Activated gamma-delta T cell treated with anti-CD3 and anti-CD28 coated beads, Interleukin-2, amount 50 U/mL, for 16 hours (primary cell): ENCODE data around the gene FOLR2.

Experiments
- DNase-seq: peaks from one replicate; pipeline ENCODE4 v3.0.0-alpha.2; 2020; ENCODE audit warnings: low read depth

Gene FOLR2

DNA sequence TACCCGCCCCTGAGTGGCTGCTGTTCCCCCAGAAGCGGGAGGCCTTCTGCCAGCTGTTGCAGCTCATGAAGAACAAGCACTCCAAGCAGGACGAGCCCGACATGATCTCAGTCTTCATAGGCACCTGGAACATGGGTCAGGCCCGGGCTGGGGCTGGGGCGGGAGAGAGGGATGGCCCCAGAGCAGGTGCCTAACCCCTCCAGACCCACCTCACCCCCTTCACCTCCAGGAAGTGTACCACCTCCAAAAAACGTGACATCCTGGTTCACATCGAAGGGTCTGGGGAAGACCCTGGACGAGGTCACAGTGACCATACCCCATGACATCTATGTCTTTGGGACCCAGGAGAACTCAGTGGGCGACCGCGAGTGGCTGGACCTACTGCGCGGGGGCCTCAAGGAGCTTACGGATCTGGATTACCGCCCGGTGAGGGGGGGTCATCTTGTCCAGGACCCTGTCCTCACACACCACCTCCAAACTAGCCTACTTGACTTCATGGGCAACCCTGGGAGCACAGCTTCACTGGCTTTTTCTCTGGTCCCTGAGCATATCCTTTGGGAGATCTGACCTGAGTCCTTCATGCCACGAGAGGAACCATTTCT is 14.3 kb downstream of the FOLR2 start:
- DNase-seq: no peak

DNA sequence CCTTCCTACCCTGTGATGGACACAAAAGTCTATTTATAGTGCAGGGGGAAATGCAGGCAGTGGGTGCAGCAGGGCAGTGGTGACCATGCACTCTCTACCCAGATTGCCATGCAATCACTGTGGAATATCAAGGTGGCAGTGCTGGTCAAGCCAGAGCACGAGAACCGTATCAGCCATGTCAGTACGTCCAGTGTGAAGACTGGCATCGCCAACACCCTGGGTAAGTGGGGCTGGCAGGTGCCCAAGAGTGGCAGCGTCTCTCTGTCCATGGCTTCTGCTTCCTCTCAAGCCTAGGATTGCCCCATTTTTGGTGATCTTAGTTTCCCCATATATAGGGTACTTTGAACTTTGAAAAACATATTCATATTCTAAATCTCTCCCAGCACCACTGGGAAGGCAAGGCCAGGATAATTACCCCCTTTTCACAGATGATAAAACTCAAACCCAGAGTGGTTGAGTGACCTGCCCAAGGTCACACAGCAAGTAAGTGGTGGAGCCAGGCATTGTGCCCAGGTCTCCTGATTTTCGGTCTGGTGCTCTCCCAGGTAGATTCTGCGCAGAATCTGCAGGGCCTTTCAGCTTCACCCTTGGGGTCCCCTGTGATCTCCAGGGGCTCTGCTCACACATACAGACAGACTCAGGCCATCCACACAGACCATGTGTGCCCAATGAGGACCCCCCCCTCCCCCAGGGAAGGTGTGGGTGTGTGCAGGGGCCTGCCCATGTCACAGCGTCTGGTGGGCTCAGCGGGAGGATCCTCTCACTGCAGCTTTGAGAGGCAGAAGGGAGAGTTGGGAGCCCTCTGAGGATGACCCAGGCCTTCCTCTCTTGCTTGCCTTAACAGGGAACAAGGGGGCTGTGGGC is 15.0 kb downstream of the FOLR2 start:
- DNase-seq: no peak

DNA sequence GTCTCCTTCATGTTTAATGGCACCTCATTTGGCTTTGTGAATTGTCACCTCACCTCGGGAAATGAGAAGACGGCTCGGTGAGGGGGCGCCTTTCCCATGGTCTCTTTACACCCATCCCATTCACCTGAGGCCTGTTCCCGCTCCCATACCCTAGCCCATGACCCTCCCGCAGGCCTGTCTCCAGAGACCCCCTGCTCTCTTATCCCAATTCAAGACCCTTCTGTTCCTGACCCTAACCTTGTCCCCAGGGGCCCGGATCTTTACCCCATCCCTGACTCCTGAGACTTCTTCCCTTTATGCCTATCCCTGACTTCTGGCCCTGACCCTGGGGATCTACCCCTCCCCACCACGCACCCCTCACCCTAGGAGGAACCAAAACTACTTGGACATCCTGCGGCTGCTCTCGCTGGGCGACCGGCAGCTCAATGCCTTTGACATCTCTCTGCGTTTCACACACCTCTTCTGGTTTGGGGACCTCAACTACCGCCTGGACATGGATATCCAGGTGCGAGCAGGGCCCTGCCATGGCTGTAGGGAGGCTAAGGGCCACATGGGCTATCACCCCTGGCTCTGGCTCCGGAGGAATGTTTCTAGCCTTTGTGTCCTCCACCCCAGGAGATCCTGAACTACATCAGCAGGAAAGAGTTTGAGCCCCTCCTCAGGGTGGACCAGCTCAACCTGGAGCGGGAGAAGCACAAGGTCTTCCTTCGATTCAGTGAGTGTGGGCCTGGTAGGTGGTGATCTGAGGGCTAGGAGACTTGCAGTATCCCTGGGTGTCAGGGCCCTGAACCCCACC is 15.9 kb downstream of the FOLR2 start:
- DNase-seq: no peak

GRCh38 chr11:72233056-72233772 is 16.6 kb downstream of the FOLR2 start:
- DNase-seq: no peak

GRCh38 chr11:72233773-72234513 is 17.3 kb downstream of the FOLR2 start:
- DNase-seq: no peak

- no peak for DNase-seq
Observed at GRCh38 chr11:72234514-72234830, 17.9 kb downstream of the FOLR2 start.

- DNase-seq: no peak
Observed at GRCh38 chr11:72234920-72235319, 18.3 kb downstream of the FOLR2 start.

DNA sequence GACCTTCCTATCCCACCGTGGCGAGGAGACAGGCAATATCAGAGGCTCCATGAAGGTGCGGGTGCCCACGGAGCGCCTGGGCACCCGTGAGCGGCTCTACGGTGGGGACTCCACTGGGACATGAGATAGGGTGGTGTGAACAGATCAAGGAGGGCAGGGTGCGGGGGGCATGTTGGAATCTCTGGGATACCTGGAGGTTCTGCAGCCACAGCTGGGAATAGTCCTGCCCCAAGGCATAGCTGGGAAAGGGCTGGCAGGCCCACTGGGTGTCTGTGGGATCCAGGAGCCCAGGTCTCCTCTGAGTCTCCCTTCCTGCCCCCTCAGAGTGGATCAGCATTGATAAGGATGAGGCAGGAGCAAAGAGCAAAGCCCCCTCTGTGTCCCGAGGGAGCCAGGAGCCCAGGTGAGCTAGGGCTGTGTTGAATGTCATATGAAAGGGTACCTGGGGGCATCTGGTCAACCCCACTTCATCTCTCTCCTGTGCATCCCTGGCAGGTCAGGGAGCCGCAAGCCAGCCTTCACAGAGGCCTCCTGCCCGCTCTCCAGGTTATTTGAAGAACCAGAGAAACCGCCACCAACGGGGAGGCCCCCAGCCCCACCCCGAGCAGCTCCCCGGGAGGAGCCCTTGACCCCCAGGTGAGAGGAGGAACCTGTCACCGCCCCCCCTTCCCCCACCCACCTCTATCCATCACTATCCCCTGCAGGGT is 18.9 kb downstream of the FOLR2 start:
- DNase-seq: no peak

DNA sequence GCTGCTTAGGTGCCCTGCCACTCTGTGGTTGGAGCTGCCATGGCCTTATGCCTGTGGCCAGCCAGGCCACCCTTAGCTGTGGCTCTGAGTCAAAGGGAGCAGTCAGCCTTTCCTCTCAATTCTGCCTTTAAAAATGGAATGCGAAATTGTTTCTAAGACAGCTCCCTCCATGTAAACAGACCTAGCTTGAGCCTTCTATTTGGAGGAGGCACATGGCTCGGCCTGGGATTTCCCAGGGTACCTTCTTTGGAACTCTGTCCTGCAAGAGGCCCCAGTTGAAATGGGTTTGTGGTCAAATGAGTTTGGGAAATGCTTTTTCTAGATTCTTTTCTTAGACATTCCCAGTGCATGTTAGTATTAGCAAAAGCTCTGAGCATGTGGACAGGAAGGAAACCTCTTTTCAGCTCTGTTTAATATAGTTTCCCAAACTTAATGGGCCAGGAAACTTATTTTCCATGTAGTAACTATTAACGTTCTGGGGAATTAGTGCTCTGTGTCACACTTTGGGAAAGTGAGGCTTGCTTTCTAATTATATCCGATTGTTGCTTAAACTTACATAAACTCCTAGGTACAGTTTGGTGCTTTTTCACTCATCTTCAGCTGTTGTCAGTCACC is 19.6 kb downstream of the FOLR2 start:
- no peak for DNase-seq

- no peak for DNase-seq
Observed at GRCh38 chr11:72236774-72237111, 20.1 kb downstream of the FOLR2 start.

GRCh38 chr11:72237112-72237931 is 20.7 kb downstream of the FOLR2 start:
- DNase-seq: no peak

DNA sequence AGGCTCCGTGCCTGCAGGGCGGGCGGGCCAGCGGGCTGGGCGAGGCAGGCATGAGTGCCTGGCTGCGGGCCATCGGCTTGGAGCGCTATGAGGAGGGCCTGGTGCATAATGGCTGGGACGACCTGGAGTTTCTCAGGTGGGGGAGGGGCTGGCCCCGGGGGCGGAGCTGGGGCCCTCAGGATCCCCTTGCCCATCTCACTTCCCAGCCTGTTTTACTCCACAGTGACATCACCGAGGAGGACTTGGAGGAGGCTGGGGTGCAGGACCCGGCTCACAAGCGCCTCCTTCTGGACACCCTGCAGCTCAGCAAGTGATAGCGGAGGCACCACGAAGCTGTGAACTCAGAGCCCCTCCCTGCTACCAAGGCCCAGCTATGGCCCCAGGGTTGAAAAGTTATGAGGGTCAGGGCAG is 21.5 kb downstream of the FOLR2 start:
- no peak for DNase-seq

DNA sequence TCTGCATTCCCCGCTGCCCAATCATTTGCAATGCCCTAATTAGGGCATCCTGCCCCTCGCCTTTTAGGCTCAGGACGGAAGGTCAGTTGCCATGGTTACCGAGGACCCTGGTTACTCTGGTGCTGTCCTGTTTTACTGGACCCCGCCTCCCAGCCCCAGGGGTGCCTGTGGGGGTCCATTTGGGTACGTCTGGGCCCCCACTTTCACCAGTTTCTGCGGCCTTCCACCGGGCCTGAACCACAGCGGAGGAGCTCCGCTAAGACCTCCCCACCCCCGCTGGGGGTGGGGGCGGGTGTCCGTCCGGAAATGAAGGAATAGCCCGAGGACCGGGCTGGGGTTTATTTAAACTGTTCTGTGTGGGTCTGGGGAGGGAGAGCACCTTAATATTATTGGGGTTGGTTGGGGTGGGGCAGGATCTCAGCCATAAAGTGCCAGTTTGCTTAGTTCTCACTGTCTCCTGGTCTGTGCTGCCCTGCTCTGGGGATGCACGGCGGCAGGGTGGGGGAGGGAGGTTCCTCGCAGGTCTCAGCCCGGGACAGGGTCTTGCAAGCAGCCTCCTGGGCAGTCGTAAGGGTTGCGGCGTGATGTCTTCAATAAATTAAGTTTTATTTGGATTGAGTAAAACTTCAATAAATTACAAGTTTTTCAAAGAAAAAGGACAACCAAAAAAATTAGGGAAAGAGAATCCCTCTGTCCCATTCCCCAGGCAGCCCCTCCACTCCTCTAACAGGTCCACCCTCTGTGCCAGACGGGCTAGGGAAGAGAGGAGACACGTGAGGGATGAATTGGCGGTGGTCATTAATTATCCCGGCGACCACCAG is 22.1 kb downstream of the FOLR2 start:
- DNase-seq: no peak

DNA sequence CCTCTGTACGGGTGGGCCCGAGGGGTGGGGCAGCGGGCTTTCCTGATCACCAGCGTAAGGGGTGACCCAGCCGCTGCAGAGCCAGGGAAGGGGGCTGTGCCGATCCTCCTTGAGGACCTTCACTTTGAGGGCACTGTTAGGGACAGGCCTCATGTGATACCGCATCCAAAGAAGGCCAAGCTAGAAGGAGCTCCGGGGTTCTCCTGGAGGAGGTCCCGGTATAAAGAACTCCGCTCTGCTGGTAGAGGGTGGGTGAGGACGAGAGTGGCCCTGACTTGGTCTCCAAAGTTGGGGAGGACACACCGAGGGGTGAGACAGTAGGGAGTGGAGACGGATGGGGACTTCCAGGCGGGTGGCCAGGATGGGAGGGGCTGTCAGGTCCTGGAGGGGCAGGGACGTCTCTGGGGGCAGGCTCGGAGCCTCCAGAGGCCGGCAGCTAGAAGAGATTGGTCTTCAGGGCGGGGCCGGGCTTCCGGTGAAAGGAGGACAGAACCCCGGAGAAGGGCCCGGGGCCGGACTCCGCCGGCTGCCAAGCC is 22.8 kb downstream of the FOLR2 start:
- no peak for DNase-seq

GRCh38 chr11:72239849-72240460 is 23.4 kb downstream of the FOLR2 start:
- no peak for DNase-seq

DNA sequence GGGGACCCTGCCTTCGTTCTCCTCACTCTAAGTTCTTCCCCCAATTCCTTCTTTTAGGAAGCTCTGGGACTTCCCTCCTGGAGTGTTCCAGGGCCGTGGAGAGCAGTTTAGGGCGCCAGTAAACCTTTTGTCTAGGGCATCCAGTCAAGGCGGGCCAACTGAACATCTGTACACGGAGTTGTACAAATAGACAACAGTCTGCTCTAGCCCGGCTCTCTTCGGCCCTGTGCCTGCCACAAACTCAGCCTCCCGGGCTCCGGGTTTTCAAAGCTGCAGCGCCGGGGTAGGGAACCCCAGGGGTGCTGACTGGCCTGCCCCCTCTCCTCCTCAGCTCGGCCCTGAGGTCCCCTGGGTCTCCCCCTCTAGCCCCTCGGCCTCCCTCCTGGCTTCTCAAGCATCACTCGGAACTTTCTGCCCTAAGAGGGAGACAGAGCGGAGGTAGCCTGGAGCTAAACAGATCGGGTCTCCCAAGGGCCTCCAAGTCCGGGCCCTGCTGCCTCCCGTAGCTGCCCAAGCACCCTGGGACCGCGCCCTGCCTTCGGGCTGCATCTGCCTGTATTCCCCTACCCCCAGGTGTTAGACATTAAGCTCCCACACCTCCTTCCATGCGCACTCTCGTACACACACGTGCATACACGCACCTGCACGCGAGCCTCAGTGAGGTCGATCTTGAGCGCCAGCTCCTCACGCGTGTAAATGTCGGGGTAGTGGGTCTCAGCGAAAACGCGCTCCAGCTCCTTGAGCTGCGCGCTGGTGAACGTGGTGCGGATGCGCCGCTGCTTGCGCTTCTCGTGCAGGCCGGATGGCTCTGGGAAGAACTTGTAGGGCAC is 24.1 kb downstream of the FOLR2 start:
- DNase-seq: no peak

GRCh38 chr11:72241291-72241781 is 24.7 kb downstream of the FOLR2 start:
- no peak for DNase-seq
